ENCODE data around the gene TOX3.

- no peak for TF ChIP-seq RFX5 (IDR thresholded peaks at IDR 0.05)
- TF ChIP-seq EP300 (IDR thresholded peaks at IDR 0.05): no peak
- no peak for TF ChIP-seq CTCF (IDR thresholded peaks at IDR 0.05)
- no peak for TF ChIP-seq HDAC2 (IDR thresholded peaks at IDR 0.05)
- TF ChIP-seq CEBPB (IDR thresholded peaks at IDR 0.05): no peak
- no peak for TF ChIP-seq BCL3 (IDR thresholded peaks at IDR 0.05)
Observed at GRCh38 chr16:52453644-52454043, 93.3 kb downstream of the TOX3 start.
